ENCODE measurements around the gene BDKRB2.

The BDKRB2 gene

DNA sequence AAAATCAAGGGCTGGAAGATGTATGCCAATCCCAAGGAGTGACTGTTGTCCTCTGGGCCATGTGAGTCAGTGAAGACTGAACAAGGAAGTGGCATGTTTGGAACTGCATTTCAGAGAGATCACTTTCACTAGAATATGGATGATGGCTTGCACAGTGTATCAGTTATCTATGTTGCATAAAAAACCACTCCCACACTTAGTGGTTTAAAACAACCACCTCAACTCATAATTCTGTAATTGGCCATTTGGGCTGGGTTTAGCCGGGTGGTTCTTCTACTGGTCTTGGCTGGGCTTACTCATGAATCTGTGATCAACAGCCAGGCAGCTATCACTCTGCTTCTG lies 66.8 kb downstream of the BDKRB2 start:
- DNase-seq (ENCODE audit: extremely low read depth, insufficient read length) = no peak
- TF ChIP-seq, protein P1, sequence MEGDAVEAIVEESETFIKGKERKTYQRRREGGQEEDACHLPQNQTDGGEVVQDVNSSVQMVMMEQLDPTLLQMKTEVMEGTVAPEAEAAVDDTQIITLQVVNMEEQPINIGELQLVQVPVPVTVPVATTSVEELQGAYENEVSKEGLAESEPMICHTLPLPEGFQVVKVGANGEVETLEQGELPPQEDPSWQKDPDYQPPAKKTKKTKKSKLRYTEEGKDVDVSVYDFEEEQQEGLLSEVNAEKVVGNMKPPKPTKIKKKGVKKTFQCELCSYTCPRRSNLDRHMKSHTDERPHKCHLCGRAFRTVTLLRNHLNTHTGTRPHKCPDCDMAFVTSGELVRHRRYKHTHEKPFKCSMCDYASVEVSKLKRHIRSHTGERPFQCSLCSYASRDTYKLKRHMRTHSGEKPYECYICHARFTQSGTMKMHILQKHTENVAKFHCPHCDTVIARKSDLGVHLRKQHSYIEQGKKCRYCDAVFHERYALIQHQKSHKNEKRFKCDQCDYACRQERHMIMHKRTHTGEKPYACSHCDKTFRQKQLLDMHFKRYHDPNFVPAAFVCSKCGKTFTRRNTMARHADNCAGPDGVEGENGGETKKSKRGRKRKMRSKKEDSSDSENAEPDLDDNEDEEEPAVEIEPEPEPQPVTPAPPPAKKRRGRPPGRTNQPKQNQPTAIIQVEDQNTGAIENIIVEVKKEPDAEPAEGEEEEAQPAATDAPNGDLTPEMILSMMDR (IDR thresholded peaks at IDR 0.05; ENCODE audit: insufficient read depth, low read length, poor library complexity, severe bottlenecking) = no peak
- no peaks in the 10 kb centered on the region for H3K27me3 ChIP-seq (replicated peaks; ENCODE audit: control insufficient read depth, insufficient read depth, low read length)
- no peaks in the 10 kb centered on the region for H3K36me3 ChIP-seq (ENCODE audit: control insufficient read depth, insufficient read depth, low read length)
- no peak overlapping the region for H3K4me3 ChIP-seq (replicated peaks; ENCODE audit: low read depth, low read length)

DNA sequence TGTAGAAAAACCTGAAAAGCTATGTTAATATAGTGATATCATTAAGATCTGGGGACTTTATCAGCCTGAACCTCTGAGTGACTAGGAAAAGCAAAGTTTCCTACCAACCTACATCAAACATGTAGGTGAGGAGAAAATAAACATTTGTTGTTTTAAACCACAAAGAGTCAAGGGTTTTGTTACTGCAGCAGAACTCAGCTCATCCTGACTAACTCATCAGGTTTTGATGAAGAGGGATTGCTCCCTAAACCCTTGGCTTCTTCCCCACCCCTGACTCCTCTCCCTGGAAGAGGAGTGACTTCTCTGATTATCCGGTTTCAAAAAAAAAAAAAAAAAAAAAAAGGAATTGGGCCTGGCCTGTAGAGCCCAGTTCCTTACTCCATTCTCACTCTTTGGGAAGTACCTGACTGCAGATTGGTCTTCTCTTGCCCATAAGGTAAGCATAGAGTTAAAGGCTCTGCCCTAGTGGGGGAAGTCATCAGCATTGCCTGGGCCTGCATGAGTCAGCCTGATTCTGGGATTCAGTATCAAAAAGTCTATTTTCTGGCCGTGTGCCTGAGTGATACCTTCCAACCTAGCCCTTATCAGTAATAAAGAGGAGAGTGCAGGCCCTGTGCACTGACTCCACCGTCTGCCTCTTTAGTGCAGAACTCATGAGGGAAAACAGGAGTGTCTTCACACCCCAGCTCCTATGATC lies 68.3 kb downstream of the BDKRB2 start:
- DNase-seq (ENCODE audit: extremely low read depth, insufficient read length) = no peak
- TF ChIP-seq, protein P1 (IDR thresholded peaks at IDR 0.05; ENCODE audit: insufficient read depth, low read length, poor library complexity, severe bottlenecking) = no peak
- no peaks in the 10 kb centered on the region for H3K36me3 ChIP-seq (ENCODE audit: control insufficient read depth, insufficient read depth, low read length)
- H3K27me3 ChIP-seq (replicated peaks; ENCODE audit: control insufficient read depth, insufficient read depth, low read length) = no peaks in the 10 kb centered on the region
- H3K4me3 ChIP-seq (replicated peaks; ENCODE audit: low read depth, low read length) = no peak overlapping the region

DNA sequence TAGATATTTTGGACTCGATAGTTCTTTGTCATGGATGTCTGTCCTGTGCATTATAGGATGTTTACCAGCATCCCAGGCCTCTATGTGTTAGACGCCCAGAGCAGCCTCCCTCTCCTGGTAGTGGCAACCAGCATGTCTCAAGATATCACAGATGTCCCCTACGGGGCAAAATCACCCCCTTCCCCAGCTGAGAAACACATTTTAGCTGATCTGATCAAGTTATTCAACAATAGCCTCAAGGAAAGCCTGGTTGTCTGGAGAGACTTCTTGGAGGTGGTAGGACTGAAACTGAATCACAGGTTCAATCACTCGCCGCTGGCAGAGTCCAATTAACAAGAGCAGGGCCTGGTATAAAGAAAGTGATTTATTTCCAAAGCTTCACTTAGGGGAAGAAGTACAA lies 69.0 kb downstream of the BDKRB2 start:
- no peaks in the 10 kb centered on the region for H3K36me3 ChIP-seq (ENCODE audit: control insufficient read depth, insufficient read depth, low read length)
- TF ChIP-seq, protein P1 (IDR thresholded peaks at IDR 0.05; ENCODE audit: insufficient read depth, low read length, poor library complexity, severe bottlenecking) = no peak
- H3K4me3 ChIP-seq (replicated peaks; ENCODE audit: low read depth, low read length) = no peak overlapping the region
- H3K27me3 ChIP-seq (replicated peaks; ENCODE audit: control insufficient read depth, insufficient read depth, low read length) = no peaks in the 10 kb centered on the region
- DNase-seq (ENCODE audit: extremely low read depth, insufficient read length) = no peak

DNA sequence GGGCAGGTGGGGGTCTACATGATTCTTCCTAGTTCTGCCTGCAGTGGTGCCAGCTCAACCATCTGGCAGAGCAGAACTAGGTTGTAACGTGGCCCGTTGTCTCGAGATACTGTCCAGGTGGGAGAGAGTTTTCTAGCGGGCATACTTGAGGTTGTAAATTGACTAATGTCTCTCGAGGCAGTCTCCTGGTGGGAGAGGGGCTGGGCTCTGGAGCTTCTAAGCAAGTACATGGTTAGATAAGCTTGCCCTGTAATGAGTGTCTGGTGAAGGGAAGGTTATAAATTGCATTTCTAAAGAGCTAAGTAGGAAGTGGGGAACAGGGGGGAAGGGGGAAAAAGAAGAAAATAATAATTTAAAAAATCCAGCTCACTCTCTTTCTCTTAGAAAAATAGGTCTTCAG lies 69.5 kb downstream of the BDKRB2 start:
- Histone ChIP-seq H3K27me3 (replicated peaks; ENCODE audit: control insufficient read depth, insufficient read depth, low read length) (no peaks in the 10 kb centered on the region), H3K4me3 (replicated peaks; ENCODE audit: low read depth, low read length) (no peak overlapping the region), H3K36me3 (ENCODE audit: control insufficient read depth, insufficient read depth, low read length) (no peaks in the 10 kb centered on the region)
- TF ChIP-seq, protein P1 (IDR thresholded peaks at IDR 0.05; ENCODE audit: insufficient read depth, low read length, poor library complexity, severe bottlenecking) = no peak
- DNase-seq (ENCODE audit: extremely low read depth, insufficient read length) = no peak

DNA sequence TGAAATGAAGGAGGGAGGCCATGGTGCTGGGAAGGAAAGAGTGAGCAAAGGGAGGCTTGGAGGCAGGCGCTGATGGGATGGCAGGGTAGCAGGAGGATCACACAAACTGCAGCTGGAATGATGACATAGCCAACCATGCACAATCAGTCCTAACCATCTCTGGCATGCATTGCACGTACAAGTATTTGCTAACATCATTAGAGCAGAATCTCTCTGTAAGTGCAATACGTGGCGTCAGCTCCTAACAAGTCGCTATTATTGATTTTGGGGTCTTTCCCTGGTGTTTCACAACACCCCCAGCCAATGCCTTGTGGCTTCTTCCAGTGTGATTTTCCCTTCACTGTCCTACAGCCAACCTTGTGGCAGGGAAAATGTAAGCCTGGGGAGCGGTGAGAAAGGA lies 69.9 kb downstream of the BDKRB2 start:
- Histone ChIP-seq H3K4me3 (replicated peaks; ENCODE audit: low read depth, low read length) (no peak overlapping the region), H3K36me3 (ENCODE audit: control insufficient read depth, insufficient read depth, low read length) (no peaks in the 10 kb centered on the region), H3K27me3 (replicated peaks; ENCODE audit: control insufficient read depth, insufficient read depth, low read length) (no peaks in the 10 kb centered on the region)
- TF ChIP-seq, protein P1 (IDR thresholded peaks at IDR 0.05; ENCODE audit: insufficient read depth, low read length, poor library complexity, severe bottlenecking) = no peak
- DNase-seq (ENCODE audit: extremely low read depth, insufficient read length) = no peak
